Natural killer cell treated with Interleukin-12 subunit alpha and Interleukin-12 subunit beta and Interleukin-15 and Interleukin-18, amount 100 ng/mL, for 72 hours (primary cell): ENCODE results near the gene GALNS. TPM values are rescaled to one million over a fixed set of nuclear protein-coding genes. Genes with fewer than 3 reads are reported as not detected.

Experiments used
- ATAC-seq, 2 donors: fragments of 150-1000 bp; cut with Tn5 transposase in 1 of 2; sonication (Bioruptor Pico), chemical (Tn5 transposase) in 1 of 2; 2 replicates each; pipeline ENCODE4 v1.10.0; 2021
- DNase-seq: peaks from one replicate; pipeline ENCODE4 v3.0.0; 2022; ENCODE audit warnings: low spot score
- H3K27ac Mint-ChIP-seq, 2 donors: 1 replicate in 1 of 2; 2 replicates in 1 of 2; pipeline ENCODE4 v1.8.0; 2022; ENCODE audit warnings: mixed read lengths in 2 of 2, mild to moderate bottlenecking in 1 of 2, moderate library complexity in 1 of 2
- H3K27me3 Mint-ChIP-seq, 2 donors: 1 replicate in 1 of 2; 2 replicates in 1 of 2; pipeline ENCODE4 v1.8.0; 2022; ENCODE audit warnings: mixed read lengths in 2 of 2
- H3K36me3 Mint-ChIP-seq: one replicate; pipeline ENCODE4 v1.8.0; 2022; ENCODE audit warnings: mixed read lengths
- H3K4me1 Mint-ChIP-seq, 2 donors: 1 replicate in 1 of 2; 2 replicates in 1 of 2; pipeline ENCODE4 v1.8.0; 2022; ENCODE audit warnings: low read depth in 2 of 2, mixed read lengths in 2 of 2, mild to moderate bottlenecking in 1 of 2
- H3K4me3 Mint-ChIP-seq: one replicate; pipeline ENCODE4 v1.8.0; 2022; ENCODE audit warnings: mixed read lengths
- H3K9me3 Mint-ChIP-seq: 2 replicates; pipeline ENCODE4 v1.8.0; 2022; ENCODE audit warnings: mixed read lengths
- total RNA-seq, 2 donors: library from RNA; stranded (reverse); gene quantifications; one replicate each; pipeline ENCODE4 v1.2.3, GENCODE V29; 2022

The GALNS gene
- total RNA-seq, 2 donors from 2014 or later = 27.3 to 46.3 TPM

DNA sequence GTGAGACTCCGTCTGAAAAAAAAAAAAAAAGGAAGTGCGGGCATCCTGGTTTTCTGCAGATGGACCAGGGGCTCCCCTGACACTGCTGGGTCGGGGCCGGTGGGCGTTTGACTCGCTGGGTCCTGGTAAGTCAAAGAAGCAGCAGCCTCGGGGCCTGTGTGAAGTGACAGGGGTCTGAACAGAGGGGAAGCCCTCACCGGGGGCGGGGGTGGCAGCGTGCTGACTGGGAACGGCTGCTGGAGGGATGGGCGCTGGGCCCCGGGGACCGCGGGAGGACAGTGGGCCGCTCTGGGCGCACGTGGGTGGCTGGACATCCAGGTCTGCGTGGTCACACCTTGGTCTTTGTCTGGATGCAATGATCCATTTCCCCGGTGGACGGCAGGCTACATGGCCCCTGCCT is 8.2 kb downstream of the GALNS start:
- Mint-ChIP-seq H3K4me1 (peaks cover 0 to 7% of the 10 kb centered on the region in 2 donors), H3K4me3 (no peak overlapping the region), H3K27ac (no peak overlapping the region), H3K36me3 (no peaks in the 10 kb centered on the region), H3K9me3 (no peaks in the 10 kb centered on the region), H3K27me3 (no peaks in the 10 kb centered on the region)
- peak in 1 of 2 donors; percentile 6 for ATAC-seq
- no peak for DNase-seq

DNA sequence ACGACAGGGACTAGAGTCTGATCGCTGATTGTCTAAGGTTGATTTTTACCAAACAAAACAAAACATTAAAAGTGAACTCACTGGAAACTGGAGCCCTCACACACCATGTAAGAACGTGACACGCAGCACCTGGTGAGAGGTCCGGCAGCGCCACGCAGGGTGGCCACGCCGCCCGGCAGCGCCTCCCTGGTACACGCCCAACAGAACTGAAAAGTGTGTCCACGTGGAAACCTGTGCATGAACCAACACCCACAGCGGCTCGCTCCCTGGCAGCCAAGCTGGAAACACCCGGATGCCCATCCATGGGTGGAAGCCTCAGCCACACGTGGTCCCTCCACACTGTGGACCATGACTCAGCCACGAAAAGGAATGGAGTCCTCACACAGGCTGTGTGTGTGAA is 9.1 kb downstream of the GALNS start:
- Mint-ChIP-seq H3K4me3 (no peak overlapping the region), H3K27ac (no peak overlapping the region), H3K27me3 (no peaks in the 10 kb centered on the region), H3K36me3 (no peaks in the 10 kb centered on the region), H3K4me1 (peaks cover 0 to 6% of the 10 kb centered on the region in 2 donors), H3K9me3 (no peaks in the 10 kb centered on the region)
- DNase-seq = no peak
- ATAC-seq = no peak

DNA sequence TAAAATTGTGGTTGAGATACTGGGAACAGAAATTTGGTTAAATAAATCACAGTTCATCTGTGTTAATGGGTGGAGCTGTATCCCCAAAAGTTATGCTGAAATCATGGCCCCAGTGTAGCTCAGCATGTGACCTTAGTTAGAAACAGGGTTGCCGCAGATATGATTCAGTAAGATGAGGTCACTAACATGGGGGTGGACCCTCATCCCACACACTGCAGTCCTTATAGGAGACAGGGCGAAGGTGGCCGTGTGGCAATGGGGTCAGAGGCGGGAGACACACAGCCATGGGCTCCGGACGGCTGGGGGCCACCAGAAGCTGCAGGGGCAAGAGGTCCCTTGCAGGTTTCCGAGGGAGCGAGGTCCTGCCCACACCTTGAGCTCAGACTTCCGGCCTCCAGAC is 10.7 kb downstream of the GALNS start:
- Mint-ChIP-seq H3K27ac (no peak overlapping the region), H3K9me3 (no peaks in the 10 kb centered on the region), H3K4me3 (no peak overlapping the region), H3K36me3 (no peaks in the 10 kb centered on the region), H3K27me3 (no peaks in the 10 kb centered on the region), H3K4me1 (no peaks in the 10 kb centered on the region)
- DNase-seq (no peak), ATAC-seq (no peak)

DNA sequence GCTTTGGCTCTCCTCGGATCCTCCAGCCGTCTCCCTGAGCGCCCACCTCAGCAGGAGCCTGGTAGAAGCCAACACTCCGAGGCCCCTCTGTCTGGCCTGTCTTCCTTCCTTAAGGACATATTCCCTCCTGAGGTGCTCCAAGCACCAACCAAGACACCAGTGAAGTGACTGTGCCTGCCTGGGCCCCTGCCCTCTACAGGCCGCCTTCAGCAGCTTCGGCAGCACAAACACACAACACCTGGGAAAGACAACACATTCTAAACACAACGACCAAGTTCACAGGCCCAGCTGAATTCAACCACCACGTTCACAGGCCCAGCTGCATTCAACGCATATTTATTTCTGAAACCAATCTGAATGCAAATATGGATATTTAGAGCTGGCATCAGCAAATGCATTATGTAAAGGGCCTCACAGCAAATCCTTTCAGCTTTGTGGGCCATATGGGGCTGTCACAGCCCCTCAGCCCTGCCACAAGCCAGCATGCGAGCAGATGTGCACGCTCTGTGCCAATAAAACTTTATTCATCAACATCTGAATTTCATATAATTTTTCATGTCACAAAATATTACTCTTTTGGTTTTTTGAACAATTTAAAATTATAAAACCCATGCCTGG is 12.2 kb downstream of the GALNS start:
- no peaks in the 10 kb centered on the region for H3K9me3 Mint-ChIP-seq
- no peak overlapping the region for H3K4me3 Mint-ChIP-seq

DNA sequence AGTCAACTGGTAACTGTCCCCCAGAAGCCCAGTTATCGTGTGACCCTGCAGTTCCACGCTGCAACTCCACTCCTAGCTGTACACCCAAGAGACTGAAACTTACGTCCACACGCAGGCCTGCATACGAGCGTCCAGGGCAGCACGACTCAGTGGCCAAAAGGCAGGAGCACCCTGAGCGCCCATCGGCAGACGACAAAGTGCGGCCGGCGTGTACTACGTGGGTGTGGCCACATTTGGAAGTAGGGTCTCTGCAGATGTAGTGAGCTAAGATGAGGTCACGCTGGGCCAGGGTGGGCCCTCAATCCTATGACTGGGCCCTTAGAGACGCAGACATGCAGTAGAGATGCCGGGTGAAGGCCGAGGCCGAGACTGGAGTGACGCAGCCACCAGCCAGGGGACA is 13.5 kb downstream of the GALNS start:
- H3K27me3 Mint-ChIP-seq = no peaks in the 10 kb centered on the region
- H3K36me3 Mint-ChIP-seq = no peaks in the 10 kb centered on the region
- H3K4me1 Mint-ChIP-seq = no peaks in the 10 kb centered on the region
- ATAC-seq (no peak), DNase-seq (no peak)
- H3K4me3 Mint-ChIP-seq = no peak overlapping the region
- no peak overlapping the region for H3K27ac Mint-ChIP-seq
- no peaks in the 10 kb centered on the region for H3K9me3 Mint-ChIP-seq

More for the DNA sequence above, 12.2 kb downstream of the GALNS start:
- Mint-ChIP-seq H3K27ac (no peak overlapping the region), H3K36me3 (no peaks in the 10 kb centered on the region), H3K27me3 (no peaks in the 10 kb centered on the region), H3K4me1 (no peaks in the 10 kb centered on the region)
- ATAC-seq (no peak), DNase-seq (no peak)

DNA sequence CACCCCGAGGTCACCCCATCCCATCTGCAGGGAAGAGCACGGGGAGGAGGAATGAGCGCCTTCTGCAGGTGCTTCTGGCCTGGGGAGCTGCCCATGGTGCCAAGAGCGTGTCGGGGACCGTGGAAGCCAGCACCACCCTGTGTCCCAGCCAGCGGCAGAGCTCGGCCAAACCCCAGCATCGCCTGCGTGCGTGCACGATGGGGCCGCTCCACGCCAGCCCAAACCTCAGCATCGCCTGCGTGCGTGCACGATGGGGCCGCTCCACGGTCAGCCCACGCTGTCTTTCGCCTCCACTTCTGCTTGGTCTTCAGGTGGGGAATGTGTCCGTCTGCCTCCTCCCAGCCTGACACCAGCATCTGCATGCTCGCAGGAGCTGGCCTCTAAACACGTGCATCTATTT is 13.9 kb downstream of the GALNS start:
- Mint-ChIP-seq H3K4me1 (no peaks in the 10 kb centered on the region), H3K27me3 (no peaks in the 10 kb centered on the region), H3K27ac (no peak overlapping the region), H3K36me3 (no peaks in the 10 kb centered on the region), H3K4me3 (no peak overlapping the region), H3K9me3 (no peaks in the 10 kb centered on the region)
- DNase-seq (no peak), ATAC-seq (no peak)

DNA sequence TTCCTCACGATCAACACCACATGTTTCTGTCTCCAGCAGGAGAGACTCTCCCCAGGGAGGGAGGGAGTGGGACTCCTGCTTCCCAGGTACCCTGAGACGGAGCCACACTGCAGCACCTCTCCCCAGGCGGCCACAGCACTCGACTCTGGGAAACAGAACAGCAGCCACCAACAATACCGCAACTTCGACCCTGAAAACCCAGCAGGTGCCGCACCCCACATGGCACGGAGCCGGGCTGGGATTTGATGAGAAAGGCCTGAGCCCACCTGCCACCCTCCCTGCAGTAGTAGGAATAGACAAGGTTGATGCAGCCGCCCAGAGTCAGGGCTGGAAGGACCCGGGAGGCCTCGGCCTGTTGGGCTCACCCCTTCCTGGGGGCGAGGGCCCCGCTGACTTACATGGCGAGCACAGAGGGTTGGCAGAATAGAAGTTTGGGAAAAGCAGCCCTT is 14.4 kb downstream of the GALNS start:
- no peak for DNase-seq
- Mint-ChIP-seq H3K4me1 (no peaks in the 10 kb centered on the region), H3K27me3 (no peaks in the 10 kb centered on the region), H3K4me3 (no peak overlapping the region), H3K9me3 (no peaks in the 10 kb centered on the region), H3K27ac (no peak overlapping the region), H3K36me3 (no peaks in the 10 kb centered on the region)
- ATAC-seq = no peak

DNA sequence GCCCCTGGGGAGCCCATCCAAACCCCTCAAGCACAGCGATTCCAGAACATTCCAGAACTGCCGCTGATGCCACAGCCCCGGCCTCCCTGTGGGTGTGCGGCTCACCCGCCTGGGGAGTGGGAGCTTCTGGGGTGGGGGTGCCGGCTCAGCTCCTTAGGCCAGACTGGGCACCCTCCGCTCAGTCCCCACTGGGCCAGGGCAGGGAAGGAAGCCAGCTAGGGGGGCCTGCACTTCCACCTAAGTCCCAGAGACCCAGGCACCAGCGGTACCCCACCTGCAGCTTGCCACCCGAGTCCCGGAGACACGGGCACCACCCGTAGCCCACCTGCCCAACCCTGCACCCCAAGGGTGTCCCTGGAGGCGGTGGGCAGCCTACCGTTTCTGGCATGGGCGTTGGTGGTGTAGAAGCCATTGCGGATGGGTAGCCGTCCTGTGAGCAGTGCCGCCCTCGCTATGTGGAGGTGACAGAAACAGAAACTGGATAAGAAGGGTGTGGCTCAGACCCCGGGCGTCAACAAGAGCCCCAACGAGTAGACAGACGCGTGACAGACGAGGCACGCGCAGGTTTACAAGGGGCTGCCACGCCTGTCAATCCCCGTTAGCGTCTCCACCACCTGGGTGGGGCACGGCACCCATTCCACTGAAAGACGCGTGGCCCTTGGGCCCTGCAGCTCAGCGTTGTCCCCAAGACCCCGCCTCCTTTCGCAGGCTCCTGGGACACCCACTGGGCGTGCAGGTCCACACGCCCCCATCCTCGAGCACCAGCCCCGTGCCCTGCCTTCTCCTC is 15.0 kb downstream of the GALNS start:
- Mint-ChIP-seq H3K36me3 (no peaks in the 10 kb centered on the region), H3K27me3 (no peaks in the 10 kb centered on the region), H3K4me3 (no peak overlapping the region), H3K9me3 (no peaks in the 10 kb centered on the region), H3K27ac (no peak overlapping the region), H3K4me1 (no peaks in the 10 kb centered on the region)
- no peak for ATAC-seq
- DNase-seq = no peak

DNA sequence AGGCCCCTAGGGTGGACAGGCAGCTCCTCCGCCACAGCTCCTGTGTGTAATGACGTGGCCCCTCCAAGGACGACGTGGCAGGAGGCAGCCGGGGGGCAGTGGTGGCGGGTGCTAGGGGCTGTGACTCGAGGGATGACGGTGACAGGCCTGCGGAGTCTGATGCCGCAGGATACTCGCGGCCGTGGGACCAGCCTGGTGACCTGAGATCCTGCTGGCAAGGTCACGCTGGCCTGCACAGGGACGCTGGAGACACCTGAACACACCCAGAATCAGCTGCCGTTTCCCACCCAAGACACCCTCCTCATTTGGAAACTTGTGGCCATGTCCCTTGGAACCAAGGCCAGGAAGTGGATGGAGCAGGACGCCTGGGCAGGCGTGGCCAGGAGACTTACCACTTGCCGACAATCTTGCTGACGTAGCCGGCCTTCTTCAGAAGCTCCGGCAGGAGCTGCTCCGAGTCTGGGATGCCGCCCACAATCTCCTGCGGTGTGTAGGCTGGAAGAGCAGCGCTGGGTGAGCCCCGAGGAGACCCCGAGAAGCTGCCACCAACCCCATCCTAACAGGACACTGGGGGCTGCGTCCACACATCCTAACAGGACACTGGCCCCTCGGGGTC is 16.0 kb downstream of the GALNS start:
- ATAC-seq = no peak

DNA sequence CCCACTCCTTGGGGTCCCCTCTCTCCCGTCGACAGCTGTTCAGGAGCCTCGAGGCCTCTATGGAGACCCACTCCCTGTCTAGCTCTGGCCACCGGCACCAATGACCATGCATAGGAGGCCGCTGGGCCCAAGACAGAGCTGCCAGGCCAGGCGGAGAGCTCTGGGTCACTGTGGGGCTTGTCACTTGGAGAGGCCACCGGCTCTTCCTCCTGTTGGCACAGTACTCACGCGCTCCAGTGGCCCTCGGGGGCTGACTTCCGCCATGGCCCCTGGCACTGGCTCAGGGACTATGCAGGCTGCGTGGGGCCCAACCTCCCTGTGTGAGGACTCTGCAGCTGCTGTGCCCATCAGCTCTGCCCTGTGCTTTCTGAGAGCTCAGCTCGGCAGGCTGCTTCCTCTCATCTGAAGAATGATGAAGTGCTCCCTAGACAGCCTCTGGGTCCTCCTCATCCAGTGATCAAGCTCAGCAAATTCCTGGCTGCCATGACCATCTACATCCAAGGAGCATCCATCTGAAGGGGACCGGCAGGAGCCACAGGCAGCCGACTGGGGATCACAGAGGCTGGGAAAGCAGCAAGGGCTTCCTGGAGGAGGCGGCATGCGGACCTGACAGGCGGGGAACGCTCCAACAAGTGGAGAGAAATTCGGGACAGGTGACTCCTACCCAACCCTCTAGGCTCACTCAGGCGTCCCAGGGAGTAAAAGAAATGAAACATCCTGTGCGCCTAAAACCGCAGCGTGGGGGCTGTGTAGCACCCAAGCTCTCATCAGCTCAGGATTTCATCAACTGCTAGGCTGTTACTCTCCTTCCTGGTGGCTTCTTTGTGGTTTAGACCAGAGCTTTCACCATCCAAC is 16.8 kb downstream of the GALNS start:
- Mint-ChIP-seq H3K27me3 (no peaks in the 10 kb centered on the region), H3K4me3 (no peak overlapping the region), H3K36me3 (no peaks in the 10 kb centered on the region), H3K9me3 (no peaks in the 10 kb centered on the region), H3K27ac (no peak overlapping the region), H3K4me1 (no peaks in the 10 kb centered on the region)
- DNase-seq (no peak), ATAC-seq (peak in 1 of 2 donors; percentile 28)

More for the DNA sequence above, 16.0 kb downstream of the GALNS start:
- H3K4me1 Mint-ChIP-seq = no peaks in the 10 kb centered on the region
- no peaks in the 10 kb centered on the region for H3K27me3 Mint-ChIP-seq
- no peaks in the 10 kb centered on the region for H3K36me3 Mint-ChIP-seq
- H3K9me3 Mint-ChIP-seq = no peaks in the 10 kb centered on the region
- H3K4me3 Mint-ChIP-seq = no peak overlapping the region
- no peak overlapping the region for H3K27ac Mint-ChIP-seq
- no peak for DNase-seq

DNA sequence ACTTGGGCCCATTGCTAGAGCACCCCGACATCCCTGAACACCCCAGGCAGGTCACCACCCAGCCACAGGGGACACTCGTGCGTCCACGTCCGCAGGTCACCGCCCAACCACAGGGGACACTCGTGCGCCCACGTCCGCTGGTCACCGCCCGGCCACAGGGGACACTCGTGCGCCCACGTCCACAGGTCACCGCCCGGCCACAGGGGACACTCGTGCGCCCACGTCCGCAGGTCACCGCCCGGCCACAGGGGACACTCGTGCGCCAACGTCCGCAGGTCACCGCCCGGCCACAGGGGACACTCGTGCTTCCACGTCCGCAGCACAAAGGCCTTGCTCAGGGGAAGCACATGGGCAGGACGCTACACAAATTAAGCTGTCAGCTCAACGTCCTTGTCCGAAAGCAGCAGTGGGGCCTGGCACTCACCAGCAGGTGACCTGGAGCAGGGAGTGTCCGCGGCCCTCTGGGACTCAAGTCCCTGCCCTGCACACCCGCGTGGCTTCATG is 17.7 kb downstream of the GALNS start:
- H3K4me1 Mint-ChIP-seq = no peaks in the 10 kb centered on the region
- ATAC-seq = no peak
- H3K27me3 Mint-ChIP-seq = no peaks in the 10 kb centered on the region
- H3K9me3 Mint-ChIP-seq = no peaks in the 10 kb centered on the region
- H3K4me3 Mint-ChIP-seq = no peak overlapping the region
- no peaks in the 10 kb centered on the region for H3K36me3 Mint-ChIP-seq
- no peak for DNase-seq
- no peak overlapping the region for H3K27ac Mint-ChIP-seq

DNA sequence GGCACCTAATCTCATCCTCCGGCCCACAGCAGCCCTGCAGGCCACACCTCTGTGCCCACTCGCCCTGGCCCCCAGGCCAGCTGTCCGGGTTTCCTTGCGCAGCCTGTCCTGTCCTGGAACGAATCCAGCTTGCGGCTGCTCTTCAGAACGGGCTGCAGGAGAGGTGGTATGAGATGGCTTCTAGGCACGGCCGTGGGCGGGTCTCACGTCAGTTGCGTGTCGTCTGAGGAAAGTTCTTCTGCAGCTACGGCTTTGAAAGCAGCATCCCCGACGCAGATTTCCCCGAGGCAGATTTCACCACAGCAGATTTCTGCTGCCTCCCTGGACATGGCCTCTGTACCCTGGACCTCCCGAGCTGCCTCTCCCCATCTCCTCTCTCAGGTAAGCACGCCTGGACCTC is 18.2 kb downstream of the GALNS start:
- Mint-ChIP-seq H3K27ac (no peak overlapping the region), H3K9me3 (no peaks in the 10 kb centered on the region), H3K4me3 (no peak overlapping the region), H3K27me3 (no peaks in the 10 kb centered on the region), H3K4me1 (no peaks in the 10 kb centered on the region), H3K36me3 (no peaks in the 10 kb centered on the region)
- DNase-seq (no peak), ATAC-seq (no peak)

DNA sequence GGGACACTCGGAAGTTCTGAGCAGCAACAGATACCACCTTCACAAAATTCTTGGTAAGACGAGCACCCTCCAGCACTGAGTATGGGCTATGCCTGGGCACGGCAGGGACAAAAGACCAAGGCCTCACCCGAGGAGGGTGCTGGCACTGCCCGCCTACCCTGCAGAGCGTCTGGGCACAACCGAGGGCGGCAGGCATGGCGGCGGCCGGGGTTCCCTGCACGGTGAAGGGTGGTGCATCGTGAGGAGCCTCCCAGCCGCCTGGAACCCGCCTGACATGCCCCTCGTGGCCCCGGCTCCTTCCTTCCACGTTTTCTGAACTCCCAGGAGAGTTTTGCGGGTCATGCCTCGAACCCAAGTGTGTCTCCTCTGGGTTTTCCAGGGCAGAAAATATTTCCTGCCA is 18.9 kb downstream of the GALNS start:
- H3K36me3 Mint-ChIP-seq = no peaks in the 10 kb centered on the region
- no peak overlapping the region for H3K4me3 Mint-ChIP-seq
- DNase-seq = no peak
- H3K27ac Mint-ChIP-seq = no peak overlapping the region
- no peaks in the 10 kb centered on the region for H3K9me3 Mint-ChIP-seq
- ATAC-seq = no peak
- H3K27me3 Mint-ChIP-seq = no peaks in the 10 kb centered on the region
- H3K4me1 Mint-ChIP-seq = no peaks in the 10 kb centered on the region
